ENCODE data around the gene PEX12. TPM values are rescaled to one million over a fixed set of nuclear protein-coding genes. Genes with fewer than 3 reads are reported as not detected.

PEX12 gene
- total and polyA plus RNA-seq, 2 of the 4 experiments (the other 2 are of a cell fraction): 4.5 to 7.9 TPM

DNA sequence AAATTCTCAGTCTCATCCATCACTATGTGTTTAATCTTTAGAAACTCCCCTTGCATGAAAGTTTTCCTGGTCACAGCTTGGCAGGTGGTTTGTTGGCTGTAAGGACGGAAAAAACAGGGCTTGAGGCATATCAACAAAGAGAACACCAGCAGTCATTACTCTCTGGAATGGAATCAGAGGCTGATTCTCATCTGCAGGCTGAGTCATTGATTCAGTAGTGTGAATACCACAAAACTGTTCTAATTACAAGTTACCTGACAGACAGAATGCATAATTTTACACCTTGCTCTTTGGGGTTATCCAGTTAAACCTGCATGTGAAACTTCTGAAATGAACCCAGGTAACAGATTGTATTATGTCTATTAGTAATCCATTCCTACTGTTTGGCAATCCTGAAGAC, 29.4 kb downstream of the PEX12 start:
- ATAC-seq (ENCODE audit: low read depth): no peak
- no peak overlapping the region for H3K4me3 ChIP-seq (ENCODE audit: insufficient read depth, low read depth, low read length)
- dilution Hi-C loops (cut with HindIII; ENCODE audit: low sequenced_read_pairs, unreplicated experiment) (loop anchor here (25.0 kb wide), 2 partner anchors 237 to 362 kb away; partner anchors contain the start of gene SLC35G3), intact Hi-C loops (cut with micrococcal nuclease) (loop anchor here (10.0 kb wide), 1 partner anchor 554 kb away; no protein-coding TSS in a partner anchor), in situ Hi-C loops (cut with MboI; ENCODE audit: low sequenced_read_pairs) (loop anchor here (25.0 kb wide), 1 partner anchor 1137 kb away; no protein-coding TSS in a partner anchor)
- H3K36me3 ChIP-seq (ENCODE audit: control insufficient read depth, insufficient read depth, low read length): no peaks in the 10 kb centered on the region
- ChIA-PET POLR2A (ENCODE audit: unreplicated experiment) (no interaction called here), CTCF (interaction anchor here (1.0 to 1.5 kb wide), 2 partner anchors 11 to 568 kb away, joined by 3 to 4 read pairs; no protein-coding TSS in a partner anchor)
- H3K4me2 ChIP-seq (ENCODE audit: low read depth, low read length): no peak overlapping the region
- H4K91ac ChIP-seq (ENCODE audit: insufficient read depth, low read depth, low read length): no peak overlapping the region
- H3K56ac ChIP-seq (ENCODE audit: extremely low read depth, insufficient read depth, low read length): no peak overlapping the region
- H2AK5ac ChIP-seq (ENCODE audit: low read depth, low read length): no peak overlapping the region
- no peak overlapping the region for H2AFZ ChIP-seq (replicated peaks; ENCODE audit: low read length, poor library complexity)
- no peaks in the 10 kb centered on the region for H3K79me1 ChIP-seq (ENCODE audit: low read depth in 1 of 2, low read length in 2 of 2)
- H3K9me3 ChIP-seq (ENCODE audit: control insufficient read depth, insufficient read depth, low read length): no peaks in the 10 kb centered on the region
- H3K9me1 ChIP-seq (ENCODE audit: insufficient read depth, low read length): no peaks in the 10 kb centered on the region
- no peak overlapping the region for H2BK120ac ChIP-seq (ENCODE audit: low read depth, low read length)
- no CpG with 5 or more reads among the region's 1 CpG for WGBS, 2 experiments (ENCODE audit: extremely low coverage in 2 of 2, insufficient read length in 1 of 2)
- H3K18ac ChIP-seq (ENCODE audit: low read depth, low read length): no peak overlapping the region
- DNase-seq: no peak
- no peak overlapping the region for H3K9ac ChIP-seq (ENCODE audit: low read depth, low read length)
- H2BK5ac ChIP-seq (ENCODE audit: low read depth, low read length, poor library complexity, severe bottlenecking): no peak overlapping the region
- no peak overlapping the region for H3K14ac ChIP-seq (replicated peaks; ENCODE audit: low read depth, low read length)
- H4K8ac ChIP-seq (ENCODE audit: low read depth in 2 of 2, low read length in 2 of 2): no peak overlapping the region
- no peak overlapping the region for H4K5ac ChIP-seq (ENCODE audit: low read depth, low read length)
- no peaks in the 10 kb centered on the region for H3K4me1 ChIP-seq (ENCODE audit: control insufficient read depth, insufficient read depth, low read length)
- H2AK9ac ChIP-seq (replicated peaks; ENCODE audit: low read depth, low read length, poor library complexity): no peak overlapping the region
- no peak overlapping the region for H3K23ac ChIP-seq (ENCODE audit: low read depth, low read length)
- no TSS peak for BruUV-seq (replicated peaks)
- no peak overlapping the region for H2BK20ac ChIP-seq (ENCODE audit: low read depth, low read length)
- no peak overlapping the region for H3K27ac ChIP-seq (ENCODE audit: insufficient read depth, low read length)
- H4K20me1 ChIP-seq (ENCODE audit: insufficient read depth, low read length): no peaks in the 10 kb centered on the region
- H3K4ac ChIP-seq (ENCODE audit: low read depth, low read length): no peak overlapping the region
- TF ChIP-seq RAD21 (IDR thresholded peaks at IDR 0.05; ENCODE audit: low read length) (no peak), RCOR1 (IDR thresholded peaks at IDR 0.05; ENCODE audit: insufficient replicate concordance, low read length) (no peak), NFE2L2 (IDR thresholded peaks at IDR 0.05; ENCODE audit: low read depth, low read length) (no peak), MAFK (IDR thresholded peaks at IDR 0.05; ENCODE audit: low read depth, low read length) (no peak), POLR2A (IDR thresholded peaks at IDR 0.05; ENCODE audit: low read depth, low read length) (no peak), SMC3 (IDR thresholded peaks at IDR 0.05; ENCODE audit: low read depth, low read length) (no peak), MXI1 (IDR thresholded peaks at IDR 0.05; ENCODE audit: borderline replicate concordance, low read depth, low read length) (no peak), FOS (IDR thresholded peaks at IDR 0.05; ENCODE audit: low read depth, low read length) (no peak), BHLHE40 (IDR thresholded peaks at IDR 0.05; ENCODE audit: low read depth, low read length) (no peak), CHD1 (IDR thresholded peaks at IDR 0.05; ENCODE audit: low read depth, low read length) (no peak), CEBPB (IDR thresholded peaks at IDR 0.05; ENCODE audit: low read depth, low read length) (no peak)
- TF ChIP-seq, protein P1, sequence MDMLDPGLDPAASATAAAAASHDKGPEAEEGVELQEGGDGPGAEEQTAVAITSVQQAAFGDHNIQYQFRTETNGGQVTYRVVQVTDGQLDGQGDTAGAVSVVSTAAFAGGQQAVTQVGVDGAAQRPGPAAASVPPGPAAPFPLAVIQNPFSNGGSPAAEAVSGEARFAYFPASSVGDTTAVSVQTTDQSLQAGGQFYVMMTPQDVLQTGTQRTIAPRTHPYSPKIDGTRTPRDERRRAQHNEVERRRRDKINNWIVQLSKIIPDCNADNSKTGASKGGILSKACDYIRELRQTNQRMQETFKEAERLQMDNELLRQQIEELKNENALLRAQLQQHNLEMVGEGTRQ (IDR thresholded peaks at IDR 0.05; ENCODE audit: low read depth, low read length): no peak
- peaks cover 24% of the 10 kb centered on the region for H3K27me3 ChIP-seq (ENCODE audit: control insufficient read depth, insufficient read depth, low read length)
- H2BK15ac ChIP-seq (ENCODE audit: low read depth, low read length): no peak overlapping the region

Data from IMR-90 (cell line).